ENCODE measurements around the gene RASA3. TPM values are rescaled to one million over a fixed set of nuclear protein-coding genes. Genes with fewer than 3 reads are reported as not detected.
A peak's percentile ranks its signal among the peaks of the same experiment; 100 is the strongest.

Gene RASA3
- total and polyA plus RNA-seq, 2 of the 4 experiments (the other 2 are of a cell fraction) = 21.0 to 31.4 TPM

DNA sequence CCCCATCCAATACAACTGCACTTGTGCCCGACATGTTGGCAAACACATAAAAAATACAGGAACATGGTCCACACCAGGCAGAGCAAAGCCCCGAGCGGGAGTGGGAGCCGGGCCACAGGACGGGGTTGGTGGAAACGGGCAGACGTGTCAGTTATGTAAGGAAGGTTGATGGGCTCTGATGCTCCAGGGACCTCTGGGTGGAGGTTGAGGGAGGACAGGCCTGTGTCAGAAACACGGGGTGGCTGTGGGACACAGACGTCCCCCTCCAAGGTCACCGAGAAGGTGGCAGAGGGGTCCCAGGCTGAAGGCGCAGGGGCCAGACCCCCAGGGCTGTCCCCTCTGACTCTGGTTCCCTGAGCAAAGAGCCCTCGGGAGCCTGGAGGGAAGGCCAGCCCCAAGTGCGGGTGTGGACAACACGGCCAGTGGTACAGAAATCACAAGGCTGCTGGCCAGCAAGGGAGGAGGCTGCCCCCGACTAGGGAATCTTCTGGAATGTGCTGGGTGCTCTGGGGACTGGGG is 127.2 kb downstream of the RASA3 start:
- H2BK120ac ChIP-seq (ENCODE audit: low read depth, low read length) = no peak overlapping the region
- H4K20me1 ChIP-seq (ENCODE audit: insufficient read depth, low read length) = no peaks in the 10 kb centered on the region; the same call in 1 of the 2 replicates
- H3K23ac ChIP-seq (ENCODE audit: low read depth, low read length) = no peak overlapping the region
- TF ChIP-seq CHD1 (IDR thresholded peaks at IDR 0.05; ENCODE audit: low read depth, low read length) = no peak
- TF ChIP-seq, protein P1, sequence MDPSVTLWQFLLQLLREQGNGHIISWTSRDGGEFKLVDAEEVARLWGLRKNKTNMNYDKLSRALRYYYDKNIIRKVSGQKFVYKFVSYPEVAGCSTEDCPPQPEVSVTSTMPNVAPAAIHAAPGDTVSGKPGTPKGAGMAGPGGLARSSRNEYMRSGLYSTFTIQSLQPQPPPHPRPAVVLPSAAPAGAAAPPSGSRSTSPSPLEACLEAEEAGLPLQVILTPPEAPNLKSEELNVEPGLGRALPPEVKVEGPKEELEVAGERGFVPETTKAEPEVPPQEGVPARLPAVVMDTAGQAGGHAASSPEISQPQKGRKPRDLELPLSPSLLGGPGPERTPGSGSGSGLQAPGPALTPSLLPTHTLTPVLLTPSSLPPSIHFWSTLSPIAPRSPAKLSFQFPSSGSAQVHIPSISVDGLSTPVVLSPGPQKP (IDR thresholded peaks at IDR 0.05; ENCODE audit: borderline replicate concordance, low read depth, low read length) = no peak
- no peak for TF ChIP-seq RCOR1 (IDR thresholded peaks at IDR 0.05; ENCODE audit: insufficient replicate concordance, low read length)
- no peak for TF ChIP-seq NFE2L2 (IDR thresholded peaks at IDR 0.05; ENCODE audit: low read depth, low read length)
- TF ChIP-seq RFX5 (IDR thresholded peaks at IDR 0.05; ENCODE audit: low read depth, low read length) = no peak
- no peak for TF ChIP-seq POLR2A (IDR thresholded peaks at IDR 0.05; ENCODE audit: low read depth, low read length)
- no peak for TF ChIP-seq CEBPB (IDR thresholded peaks at IDR 0.05; ENCODE audit: low read depth, low read length)
- TF ChIP-seq, protein P2, sequence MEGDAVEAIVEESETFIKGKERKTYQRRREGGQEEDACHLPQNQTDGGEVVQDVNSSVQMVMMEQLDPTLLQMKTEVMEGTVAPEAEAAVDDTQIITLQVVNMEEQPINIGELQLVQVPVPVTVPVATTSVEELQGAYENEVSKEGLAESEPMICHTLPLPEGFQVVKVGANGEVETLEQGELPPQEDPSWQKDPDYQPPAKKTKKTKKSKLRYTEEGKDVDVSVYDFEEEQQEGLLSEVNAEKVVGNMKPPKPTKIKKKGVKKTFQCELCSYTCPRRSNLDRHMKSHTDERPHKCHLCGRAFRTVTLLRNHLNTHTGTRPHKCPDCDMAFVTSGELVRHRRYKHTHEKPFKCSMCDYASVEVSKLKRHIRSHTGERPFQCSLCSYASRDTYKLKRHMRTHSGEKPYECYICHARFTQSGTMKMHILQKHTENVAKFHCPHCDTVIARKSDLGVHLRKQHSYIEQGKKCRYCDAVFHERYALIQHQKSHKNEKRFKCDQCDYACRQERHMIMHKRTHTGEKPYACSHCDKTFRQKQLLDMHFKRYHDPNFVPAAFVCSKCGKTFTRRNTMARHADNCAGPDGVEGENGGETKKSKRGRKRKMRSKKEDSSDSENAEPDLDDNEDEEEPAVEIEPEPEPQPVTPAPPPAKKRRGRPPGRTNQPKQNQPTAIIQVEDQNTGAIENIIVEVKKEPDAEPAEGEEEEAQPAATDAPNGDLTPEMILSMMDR (conservative IDR thresholded peaks at IDR 0.05; ENCODE audit: low read depth, low read length) = no peak
- no peak for TF ChIP-seq FOS (IDR thresholded peaks at IDR 0.05; ENCODE audit: low read depth, low read length)
- TF ChIP-seq BHLHE40 (IDR thresholded peaks at IDR 0.05; ENCODE audit: low read depth, low read length) = no peak
- TF ChIP-seq MAFK (IDR thresholded peaks at IDR 0.05; ENCODE audit: low read depth, low read length) = no peak
- TF ChIP-seq, protein P3, sequence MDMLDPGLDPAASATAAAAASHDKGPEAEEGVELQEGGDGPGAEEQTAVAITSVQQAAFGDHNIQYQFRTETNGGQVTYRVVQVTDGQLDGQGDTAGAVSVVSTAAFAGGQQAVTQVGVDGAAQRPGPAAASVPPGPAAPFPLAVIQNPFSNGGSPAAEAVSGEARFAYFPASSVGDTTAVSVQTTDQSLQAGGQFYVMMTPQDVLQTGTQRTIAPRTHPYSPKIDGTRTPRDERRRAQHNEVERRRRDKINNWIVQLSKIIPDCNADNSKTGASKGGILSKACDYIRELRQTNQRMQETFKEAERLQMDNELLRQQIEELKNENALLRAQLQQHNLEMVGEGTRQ (IDR thresholded peaks at IDR 0.05; ENCODE audit: low read depth, low read length) = no peak
- TF ChIP-seq RAD21 (IDR thresholded peaks at IDR 0.05; ENCODE audit: low read length) = no peak
- no peak for TF ChIP-seq SMC3 (IDR thresholded peaks at IDR 0.05; ENCODE audit: low read depth, low read length)
- TF ChIP-seq MXI1 (IDR thresholded peaks at IDR 0.05; ENCODE audit: borderline replicate concordance, low read depth, low read length) = no peak
- no peak for TF ChIP-seq MAZ (IDR thresholded peaks at IDR 0.05; ENCODE audit: borderline replicate concordance, low read depth, low read length)
- no peaks in the 10 kb centered on the region for H3K4me1 ChIP-seq (ENCODE audit: control insufficient read depth, insufficient read depth, low read length)
- no peak overlapping the region for H3K56ac ChIP-seq (ENCODE audit: extremely low read depth, insufficient read depth, low read length)
- peak overlapping the region; percentile 34 for H2AK9ac ChIP-seq (replicated peaks; ENCODE audit: low read depth, low read length, poor library complexity)
- peak overlapping the region; percentile 17; the same call in 1 of the 2 replicates for H3K4ac ChIP-seq (ENCODE audit: low read depth, low read length)
- no peaks in the 10 kb centered on the region for H3K27me3 ChIP-seq (ENCODE audit: control insufficient read depth, insufficient read depth, low read length)
- ATAC-seq (ENCODE audit: low read depth) = peak; percentile 12; the same call in 1 of the 2 replicates
- ChIA-PET POLR2A (ENCODE audit: unreplicated experiment) (no interaction called here), CTCF (no interaction called here)
- no peaks in the 10 kb centered on the region for H3K9me3 ChIP-seq (ENCODE audit: control insufficient read depth, insufficient read depth, low read length)
- intact Hi-C loops (cut with micrococcal nuclease) = no loop called here
- no peak overlapping the region for H3K18ac ChIP-seq (ENCODE audit: low read depth, low read length)
- H4K91ac ChIP-seq (ENCODE audit: insufficient read depth, low read depth, low read length) = no peak overlapping the region
- no peak overlapping the region for H2AK5ac ChIP-seq (ENCODE audit: low read depth, low read length)
- no peaks in the 10 kb centered on the region; the same call in 1 of the 2 replicates for H3K9me1 ChIP-seq (ENCODE audit: insufficient read depth, low read length)
- no peak overlapping the region for H2BK20ac ChIP-seq (ENCODE audit: low read depth, low read length)
- no peak overlapping the region for H4K5ac ChIP-seq (ENCODE audit: low read depth, low read length)
- peaks cover 60% of the 10 kb centered on the region for H3K36me3 ChIP-seq (ENCODE audit: control insufficient read depth, insufficient read depth, low read length)
- H3K9ac ChIP-seq (ENCODE audit: low read depth, low read length) = no peak overlapping the region
- no peak overlapping the region for H3K27ac ChIP-seq (ENCODE audit: insufficient read depth, low read length)
- dilution Hi-C loops (cut with HindIII; ENCODE audit: low sequenced_read_pairs, unreplicated experiment) = no loop called here
- in situ Hi-C loops (cut with MboI; ENCODE audit: low sequenced_read_pairs) = no loop called here
- WGBS, 2 experiments (ENCODE audit: extremely low coverage in 2 of 2, insufficient read length in 1 of 2) = 100% methylated on average over 2 of the region's 15 CpGs; no CpG with 5 or more reads in 1 of the 2 experiments
- peaks cover 11 to 54% of the 10 kb centered on the region in 2 experiments for H3K79me1 ChIP-seq (ENCODE audit: low read depth in 1 of 2, low read length in 2 of 2)
- no peak overlapping the region for H3K4me2 ChIP-seq (ENCODE audit: low read depth, low read length)
- H3K14ac ChIP-seq (replicated peaks; ENCODE audit: low read depth, low read length) = no peak overlapping the region
- DNase-seq = no peak
- H4K8ac ChIP-seq (ENCODE audit: low read depth in 2 of 2, low read length in 2 of 2) = no peak overlapping the region
- H2AFZ ChIP-seq (replicated peaks; ENCODE audit: low read length, poor library complexity) = no peak overlapping the region
- H2BK15ac ChIP-seq (ENCODE audit: low read depth, low read length) = no peak overlapping the region
- no peak overlapping the region for H3K4me3 ChIP-seq (ENCODE audit: insufficient read depth, low read depth, low read length)
- no TSS peak for BruUV-seq (replicated peaks)
- H2BK5ac ChIP-seq (ENCODE audit: low read depth, low read length, poor library complexity, severe bottlenecking) = no peak overlapping the region

Measured in IMR-90 (cell line).